GM19455 (cell line): ENCODE data around the gene FER.

Experiments used
- ATAC-seq: cut with Tn5 transposase; IDR thresholded peaks from one replicate; pipeline ENCODE4 v1.9.1; 2021; ENCODE audit not compliant: unreplicated experiment

The FER gene

DNA sequence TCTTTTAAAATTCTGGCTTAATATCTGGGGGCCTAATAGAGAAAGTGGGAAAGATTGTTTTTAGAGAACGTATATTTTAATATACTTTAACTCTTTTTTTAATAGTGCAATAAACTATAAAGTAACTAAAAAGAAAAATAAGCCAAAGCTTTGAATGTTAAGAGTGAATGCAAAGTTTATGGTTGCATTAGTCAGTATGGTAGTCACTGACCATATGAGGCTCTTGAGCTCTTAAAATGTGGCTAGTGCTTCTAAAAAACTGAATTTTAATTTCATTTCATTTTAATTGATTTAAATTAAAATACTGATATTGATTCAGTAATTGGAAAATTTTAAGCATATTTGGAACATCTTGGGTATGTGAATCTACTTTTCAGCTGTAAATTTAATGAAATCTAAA lies 351.4 kb downstream of the FER start:
- no peak for ATAC-seq

DNA sequence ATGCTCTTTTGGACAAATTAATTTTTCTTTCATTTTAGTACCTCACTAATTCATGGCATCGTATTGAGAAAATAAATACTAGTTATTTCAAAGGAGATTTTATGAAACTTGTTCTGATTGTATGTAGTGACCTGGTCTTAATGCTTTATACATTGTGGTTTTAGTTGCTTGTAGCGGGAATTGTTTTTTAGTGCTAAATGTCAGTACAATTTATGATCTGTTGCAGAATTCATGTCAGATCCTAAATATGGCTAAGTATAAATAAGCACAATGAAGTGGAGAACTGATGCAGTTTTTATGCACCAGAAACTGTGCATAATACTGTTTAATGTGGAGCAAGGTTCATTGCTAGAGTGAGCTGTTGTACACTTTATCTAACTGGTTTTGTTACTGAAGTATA lies 353.3 kb downstream of the FER start:
- no peak for ATAC-seq

DNA sequence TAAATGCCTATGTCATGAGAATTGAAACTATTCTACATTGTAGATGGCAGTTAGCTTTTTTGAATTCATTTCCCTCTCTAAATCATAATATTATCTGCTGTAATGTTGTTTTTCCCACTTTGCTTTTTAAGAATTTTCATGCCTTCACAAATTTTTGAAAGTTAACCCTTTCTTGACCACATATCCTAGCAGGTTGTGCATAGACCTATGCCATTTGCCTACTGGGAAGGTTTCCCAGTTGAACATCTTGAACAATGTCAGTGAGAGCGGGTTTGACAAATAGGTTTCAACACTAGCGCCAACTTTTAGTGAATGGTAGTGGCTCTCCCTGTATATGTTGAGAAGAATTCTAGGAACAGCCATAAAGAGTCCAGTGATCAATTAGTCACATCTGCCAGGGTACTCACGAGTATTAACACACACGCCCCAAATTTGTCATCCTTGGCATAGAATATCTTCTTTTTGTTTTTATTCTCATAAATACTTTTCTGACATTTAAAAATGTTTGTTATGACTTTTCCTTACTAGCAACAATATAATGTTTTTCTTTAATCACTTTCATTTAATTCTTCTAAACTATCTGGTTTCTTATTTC lies 354.5 kb downstream of the FER start:
- ATAC-seq: no peak

DNA sequence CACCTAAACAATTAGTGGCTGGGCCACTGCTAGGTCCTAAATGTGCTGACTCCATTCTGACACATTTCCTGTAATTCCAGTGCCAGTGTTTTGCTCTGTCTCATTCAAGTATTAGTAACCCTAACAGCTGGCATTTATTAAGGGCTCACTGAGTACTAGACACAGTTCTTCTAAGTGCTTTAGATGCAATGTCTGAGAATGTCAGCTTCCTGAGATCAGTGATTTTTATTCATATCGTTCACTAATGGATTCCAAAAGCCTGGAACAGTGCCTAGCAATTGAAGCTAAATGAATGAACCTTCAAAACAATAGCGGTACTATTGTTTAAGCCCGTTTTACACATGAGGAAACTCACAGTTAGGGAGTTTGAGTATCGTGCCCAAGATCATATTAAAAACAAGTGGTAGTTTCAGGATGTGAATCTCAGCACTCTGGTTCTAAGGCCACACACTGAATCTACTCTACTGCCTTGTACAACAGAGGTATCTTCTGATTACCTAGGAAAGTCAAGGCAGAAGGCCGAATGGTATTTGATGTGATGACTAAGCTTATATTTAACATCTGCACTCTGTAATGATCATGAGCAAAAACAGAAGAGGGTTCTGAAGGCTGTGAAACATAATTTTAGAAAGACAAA lies 358.1 kb downstream of the FER start:
- ATAC-seq: no peak

DNA sequence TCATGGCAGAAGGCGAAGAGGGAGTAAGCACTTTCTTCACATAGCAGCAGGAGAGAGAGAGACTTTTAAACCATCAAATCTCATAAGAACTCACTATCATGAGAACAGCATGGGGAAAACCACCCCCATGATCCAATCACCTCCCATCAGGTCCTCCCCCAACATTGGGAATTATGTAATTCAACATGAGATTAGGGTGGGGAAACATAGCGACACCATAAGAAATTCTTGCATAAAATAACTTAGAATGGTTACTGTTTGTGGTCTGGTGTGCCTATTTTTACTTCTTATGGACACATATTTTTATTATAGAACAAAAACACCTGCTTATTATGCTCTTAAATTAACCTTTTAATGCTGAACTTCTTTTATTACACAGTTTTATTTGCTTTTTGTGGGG lies 364.0 kb downstream of the FER start:
- no peak for ATAC-seq

DNA sequence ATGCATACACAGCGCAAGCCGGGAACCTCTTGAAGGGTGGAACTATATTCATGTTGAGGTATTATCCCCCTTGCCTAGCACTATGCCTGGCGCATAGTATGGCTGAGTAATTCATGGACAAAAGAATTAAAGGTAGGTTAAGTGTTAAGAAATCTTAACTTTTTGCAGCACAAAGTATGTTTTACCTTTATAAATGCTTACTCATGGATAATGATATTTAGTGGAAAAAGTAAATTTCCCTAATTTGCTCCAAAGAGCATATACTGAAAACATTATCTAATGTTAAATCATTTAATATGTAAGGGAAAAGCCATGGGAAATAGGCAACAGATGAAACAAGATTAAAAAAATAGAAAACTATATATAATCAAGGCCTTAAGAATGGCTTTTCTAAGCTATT lies 365.9 kb downstream of the FER start:
- ATAC-seq: no peak

DNA sequence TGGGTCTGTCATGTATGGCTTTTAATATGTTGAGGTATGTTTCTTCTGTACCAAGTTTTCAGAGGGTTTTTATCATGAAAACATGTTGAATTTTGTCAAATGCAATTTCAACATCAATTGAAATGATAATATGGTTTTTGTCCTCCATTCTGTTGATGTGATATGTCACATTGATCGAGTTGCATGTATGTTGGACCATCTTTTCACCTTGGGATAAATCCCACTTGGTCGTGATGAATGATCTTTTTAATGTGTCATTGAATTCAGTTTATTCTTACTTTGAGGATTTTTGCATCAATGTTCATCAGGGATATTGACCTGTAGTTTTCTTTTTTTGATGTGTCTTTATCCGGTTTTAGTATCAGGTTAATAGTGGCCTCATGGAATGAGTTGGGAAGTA lies 373.5 kb downstream of the FER start:
- no peak for ATAC-seq

DNA sequence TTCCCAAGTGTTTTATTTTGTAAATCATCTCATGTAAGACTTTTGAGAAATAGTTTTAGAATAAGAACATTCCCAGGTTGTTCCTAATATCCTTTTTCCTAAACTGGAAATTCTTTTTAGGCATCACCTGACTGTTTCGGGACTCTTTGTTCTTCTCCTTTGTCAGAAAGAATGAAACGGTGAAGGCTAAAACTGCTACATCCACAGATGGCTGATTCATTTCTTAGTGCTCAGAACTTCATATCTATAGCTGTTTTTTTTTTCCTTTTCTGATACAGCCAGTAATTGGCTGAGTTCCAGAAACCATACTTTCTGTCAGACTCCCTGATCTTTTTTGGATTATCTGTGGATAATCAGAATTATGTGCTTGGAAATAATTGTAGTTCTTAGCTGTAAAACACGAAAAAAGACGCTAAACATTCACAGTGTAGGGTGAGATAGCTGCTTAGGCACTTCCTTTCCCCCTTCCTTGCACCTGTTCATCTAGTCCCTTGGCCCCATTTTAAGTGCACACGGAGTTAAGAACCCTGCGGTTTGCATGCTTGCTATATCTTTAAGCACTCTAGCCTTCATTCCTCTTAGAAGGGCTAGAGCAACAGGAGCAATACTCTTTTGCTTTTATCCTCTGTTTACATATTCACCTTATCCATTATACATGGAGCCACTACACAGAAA lies 378.2 kb downstream of the FER start:
- ATAC-seq: no peak

DNA sequence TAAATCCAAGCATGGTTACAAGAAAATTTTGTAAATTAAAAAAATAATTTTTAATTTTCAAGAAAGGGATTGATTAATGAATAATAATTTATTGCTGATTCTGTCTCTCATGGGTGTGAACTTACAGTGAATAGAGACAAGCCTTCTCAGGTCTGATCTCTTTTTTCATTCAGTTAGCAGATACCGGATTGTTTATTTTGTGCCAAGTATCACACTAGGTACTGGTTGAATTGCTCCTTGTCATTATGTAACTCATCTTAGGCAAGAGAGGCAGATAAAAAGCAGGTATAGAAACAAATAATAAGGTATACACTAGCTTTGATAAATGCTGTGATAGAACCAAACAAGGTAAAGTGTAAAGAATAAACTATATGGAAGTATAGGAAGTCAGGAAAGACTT lies 378.8 kb downstream of the FER start:
- no peak for ATAC-seq

DNA sequence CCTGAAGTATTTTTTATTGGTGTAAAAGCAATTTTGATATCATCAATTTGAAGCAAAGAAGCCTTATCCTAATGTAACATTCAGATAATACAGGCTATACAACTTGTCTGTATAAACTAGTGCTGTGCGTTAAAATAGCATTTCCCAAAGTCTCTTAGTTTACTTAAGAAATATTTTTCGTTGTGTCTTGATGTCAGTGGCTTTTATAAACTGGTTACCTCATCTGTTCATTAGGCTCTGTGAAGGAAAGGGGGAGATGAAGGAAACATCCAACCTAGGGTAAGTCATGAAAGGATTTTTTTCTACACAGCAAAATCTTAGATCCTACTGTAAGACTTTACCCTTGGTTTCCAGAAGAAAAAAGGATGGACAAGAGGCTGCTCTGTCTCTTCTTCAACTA lies 389.2 kb downstream of the FER start:
- ATAC-seq: no peak

DNA sequence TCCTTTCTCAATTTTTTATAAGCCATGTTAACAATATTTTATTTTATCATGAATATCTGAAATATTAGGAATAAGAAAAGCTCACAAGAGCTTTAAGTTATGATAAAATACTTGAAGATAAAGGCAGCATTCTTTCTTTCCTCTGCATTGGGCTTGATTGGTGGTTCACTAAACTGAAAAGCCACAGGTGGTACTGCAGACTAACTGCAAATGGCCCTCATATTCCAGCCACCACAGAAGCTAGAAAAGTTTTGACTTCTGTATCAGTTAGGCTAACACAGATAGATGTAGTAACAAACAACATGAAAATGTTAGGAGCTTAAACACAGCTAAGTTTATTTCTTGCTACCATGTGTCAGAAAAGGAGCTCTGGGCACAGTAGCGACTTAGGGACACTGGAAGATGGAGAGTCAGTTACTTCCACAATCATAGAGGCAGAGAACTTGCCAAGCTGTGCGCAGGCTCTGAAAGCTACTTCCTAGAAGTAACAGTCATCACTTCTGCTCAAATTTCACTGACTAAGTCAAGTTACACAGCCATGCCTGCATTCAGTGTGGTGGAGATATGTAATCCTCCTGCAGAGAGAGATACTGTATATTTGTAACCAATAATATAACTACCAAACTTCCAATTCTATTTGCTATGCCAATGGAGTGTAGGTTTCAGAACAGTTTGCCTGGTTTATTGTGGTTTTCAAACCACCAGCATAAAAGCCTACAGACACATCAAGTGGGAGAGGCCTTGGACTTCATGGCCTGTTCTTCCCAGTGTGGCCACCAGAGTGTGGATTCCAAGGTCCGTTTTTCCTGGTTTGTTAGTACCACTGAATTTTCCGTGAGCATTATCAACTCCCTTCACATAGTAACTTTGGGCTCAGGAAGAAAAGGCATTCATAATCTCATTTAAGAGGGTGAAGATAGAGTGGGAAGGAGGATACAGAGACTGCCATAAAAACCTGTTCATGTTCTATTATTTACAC lies 393.8 kb downstream of the FER start:
- ATAC-seq: no peak

DNA sequence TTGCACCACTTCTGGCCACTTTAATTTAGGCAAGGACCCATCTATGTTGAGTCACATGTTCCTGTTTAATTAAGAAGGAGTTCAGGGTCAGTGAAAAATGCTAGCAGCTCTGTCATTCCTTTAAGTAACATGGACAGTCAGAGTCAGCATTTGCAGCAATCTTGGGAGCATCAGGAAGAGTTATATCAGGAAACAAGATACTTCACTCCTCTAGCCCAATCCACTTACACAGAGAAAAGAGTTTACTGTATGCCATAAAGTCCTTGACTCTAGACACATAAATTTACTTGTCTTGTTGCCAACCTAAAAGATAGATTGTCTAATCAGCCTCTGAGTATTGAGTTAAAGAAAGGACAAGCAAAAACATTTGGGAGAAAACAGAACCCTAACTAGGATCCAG lies 395.3 kb downstream of the FER start:
- ATAC-seq: no peak

DNA sequence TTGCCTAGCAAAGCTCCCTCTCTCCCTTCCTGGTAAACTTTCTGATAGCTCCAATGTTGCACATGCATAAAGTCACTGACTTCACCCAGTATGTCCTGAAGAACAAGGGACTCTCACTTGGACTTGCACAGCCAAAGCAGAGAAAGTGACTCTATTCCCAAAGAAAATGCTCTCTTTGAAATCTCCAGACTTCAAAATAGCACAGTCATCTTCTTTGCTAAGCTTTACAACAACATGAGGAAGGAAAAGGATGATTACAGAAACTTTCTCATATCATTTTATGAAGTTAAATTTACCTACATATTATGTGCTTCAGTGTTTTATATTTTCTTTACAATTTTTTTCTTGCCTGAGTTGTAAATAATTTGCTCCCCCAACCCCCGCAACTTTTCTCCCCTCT lies 397.4 kb downstream of the FER start:
- ATAC-seq: no peak

DNA sequence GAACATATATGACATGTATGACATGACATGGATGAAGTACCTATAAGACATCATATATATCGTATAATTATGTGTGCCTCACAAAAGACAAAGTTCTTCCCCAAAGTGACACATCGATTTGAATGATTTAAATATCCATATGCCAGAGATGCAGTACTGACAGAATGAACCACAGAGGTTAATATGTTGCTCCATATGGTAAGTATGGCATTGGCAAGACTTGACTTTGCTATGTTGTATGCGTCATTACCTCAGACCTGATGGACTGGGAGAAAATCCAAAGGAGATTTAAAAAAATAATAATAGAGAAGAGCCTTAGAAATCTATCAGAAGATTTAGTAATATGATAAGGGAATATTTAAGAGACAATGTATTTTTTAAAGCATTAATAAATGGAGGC lies 398.9 kb downstream of the FER start:
- no peak for ATAC-seq

DNA sequence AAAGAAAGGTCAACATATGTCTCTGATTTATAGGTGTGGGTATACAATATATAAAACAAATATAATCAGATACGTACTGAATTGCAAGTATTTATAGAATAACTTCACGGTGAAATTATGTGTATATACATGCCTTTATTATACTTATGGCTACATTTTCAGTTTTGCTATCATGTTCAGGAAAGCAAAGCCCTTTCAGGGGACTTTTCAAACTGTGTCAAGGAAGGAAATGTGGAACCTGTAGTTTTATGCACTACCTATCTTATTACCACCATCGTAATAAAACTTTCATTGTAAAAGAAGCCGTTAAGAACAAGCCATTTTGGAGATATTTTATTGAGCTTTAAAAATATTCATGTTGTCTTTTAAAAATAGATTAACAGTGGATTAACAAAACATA lies 404.9 kb downstream of the FER start:
- no peak for ATAC-seq

DNA sequence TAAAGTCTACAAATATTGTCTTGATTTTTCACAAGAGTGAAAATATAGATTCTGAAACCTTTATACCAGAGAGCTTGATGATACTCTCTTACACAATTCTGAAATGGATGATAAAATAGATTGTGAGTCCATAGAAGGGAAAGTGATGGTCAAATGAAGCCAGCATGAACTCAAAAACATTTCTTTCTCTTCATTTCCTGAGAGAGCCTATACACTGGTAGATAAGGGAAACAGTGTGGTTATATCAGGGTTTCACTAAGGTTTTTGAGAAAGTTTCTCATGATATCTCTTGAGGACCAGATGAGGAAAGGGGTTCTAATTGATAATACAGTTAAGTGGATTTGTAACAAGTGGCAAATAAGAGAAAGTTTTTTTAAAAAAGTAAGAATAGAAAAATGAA lies 407.9 kb downstream of the FER start:
- ATAC-seq: no peak

DNA sequence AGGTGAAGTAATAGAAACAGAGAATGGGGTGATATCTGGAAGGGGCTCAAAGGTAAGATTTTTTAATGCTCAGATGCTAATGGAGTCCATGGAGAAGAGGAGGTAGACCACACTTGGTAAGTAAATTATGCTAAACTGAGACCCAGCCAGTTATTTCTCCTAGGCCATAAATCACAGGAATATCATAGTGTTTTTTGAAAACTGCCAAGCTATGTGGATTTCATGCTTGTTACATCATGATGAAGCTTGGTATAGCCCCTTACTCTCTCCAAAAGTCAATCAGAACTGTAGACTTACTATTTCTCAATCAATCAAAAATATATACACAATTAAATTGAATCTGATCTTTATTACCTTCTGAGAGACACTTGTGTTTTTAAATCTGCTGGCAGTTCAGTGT lies 409.2 kb downstream of the FER start:
- ATAC-seq: no peak

DNA sequence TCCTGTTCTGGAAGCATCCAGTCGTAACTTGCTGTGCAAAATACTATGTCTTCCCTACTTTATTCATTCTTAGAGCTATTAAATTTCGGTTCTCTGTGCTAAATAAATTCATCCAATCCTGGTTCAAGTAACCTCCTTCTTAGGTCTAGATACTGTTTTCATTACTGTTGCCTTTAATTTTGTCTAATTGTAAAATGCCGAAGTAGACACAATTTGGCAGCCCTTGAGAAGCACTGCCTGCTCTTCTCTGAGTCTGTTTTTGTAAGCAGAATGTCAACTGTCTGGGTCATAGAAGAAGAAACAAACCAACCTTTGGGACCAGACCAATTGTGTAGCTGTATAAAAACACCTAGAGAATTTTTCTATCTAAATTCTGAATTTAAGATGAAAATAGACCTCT lies 412.8 kb downstream of the FER start:
- ATAC-seq: no peak

DNA sequence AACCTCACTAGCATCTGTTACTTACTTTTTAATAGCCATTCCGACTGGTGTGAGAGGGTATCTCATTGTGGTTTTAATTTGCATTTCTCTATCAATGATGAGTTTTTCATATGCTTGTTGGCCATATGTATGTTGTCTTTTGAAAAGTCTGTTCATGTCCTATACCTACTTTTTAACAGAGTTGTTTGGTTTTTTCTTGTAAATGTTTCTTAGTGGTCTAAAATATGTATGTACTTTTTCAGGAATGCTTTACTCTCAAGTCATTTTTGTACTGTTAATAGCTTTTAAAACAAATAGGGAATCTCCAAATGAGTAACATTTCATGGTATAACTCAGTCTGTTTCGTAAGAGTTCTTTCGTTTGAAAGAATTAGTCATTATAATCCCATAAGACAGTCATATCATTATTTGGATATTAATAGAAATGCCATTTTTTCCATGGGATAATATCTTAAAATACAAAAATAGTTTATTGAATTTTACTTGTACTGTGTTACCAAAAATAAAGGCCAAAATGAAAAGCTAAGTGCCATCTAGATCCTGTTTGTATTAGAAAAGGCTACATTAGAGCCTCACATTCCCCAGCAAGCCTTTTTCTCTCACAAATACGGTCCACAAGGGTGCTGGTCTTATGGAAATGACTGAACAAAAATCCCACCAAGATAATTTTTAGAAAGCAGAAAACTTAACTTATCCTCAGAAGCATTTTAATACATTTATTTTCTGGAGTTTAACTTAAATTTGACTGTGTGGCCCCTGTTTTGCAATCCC lies 414.4 kb downstream of the FER start:
- ATAC-seq: peak; percentile 82

DNA sequence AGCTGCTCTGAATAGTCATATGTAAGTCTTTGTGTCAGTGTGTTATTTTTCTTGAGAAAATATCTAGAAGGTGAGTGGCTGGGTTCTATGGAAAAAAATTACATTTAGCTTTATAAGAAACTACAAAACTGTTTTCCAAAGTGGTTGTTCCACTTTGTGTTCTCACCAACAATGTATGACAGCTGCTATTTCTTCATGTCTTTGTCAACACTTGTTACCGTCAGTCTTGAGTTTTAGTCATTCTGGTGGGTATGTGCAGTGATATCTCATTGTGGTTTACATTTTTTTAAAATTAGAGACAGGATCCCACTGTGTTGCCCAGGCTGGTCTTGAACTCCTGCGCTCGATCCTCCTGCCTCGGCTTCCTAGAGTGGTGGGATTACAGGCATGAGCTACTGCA lies 415.6 kb downstream of the FER start:
- ATAC-seq: no peak

DNA sequence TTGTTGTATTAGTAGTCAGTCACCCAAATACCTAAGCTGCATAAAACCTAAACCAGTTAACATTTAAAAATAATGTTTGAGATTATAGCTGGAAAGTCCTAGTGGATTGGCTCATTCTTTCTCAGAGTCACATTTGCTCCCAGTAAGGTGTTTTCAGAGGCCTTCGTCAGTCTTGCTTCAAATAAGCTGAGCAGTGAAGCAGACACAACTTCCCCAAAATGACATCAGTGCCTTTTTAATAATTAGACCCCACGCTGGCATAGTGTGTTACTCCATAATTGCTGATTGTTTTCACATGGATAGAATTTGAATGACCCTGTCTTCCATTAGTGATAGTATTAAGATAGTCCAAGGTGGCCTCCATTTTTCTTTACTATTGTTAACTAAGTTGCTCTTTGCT lies 416.3 kb downstream of the FER start:
- ATAC-seq: no peak
